ENCODE data around the gene CSF3R. TPM values are rescaled to one million over a fixed set of nuclear protein-coding genes. Genes with fewer than 3 reads are reported as not detected.

CSF3R gene
- polyA plus RNA-seq, 3 donors: 270 to 1,537 (median 447) TPM

DNA sequence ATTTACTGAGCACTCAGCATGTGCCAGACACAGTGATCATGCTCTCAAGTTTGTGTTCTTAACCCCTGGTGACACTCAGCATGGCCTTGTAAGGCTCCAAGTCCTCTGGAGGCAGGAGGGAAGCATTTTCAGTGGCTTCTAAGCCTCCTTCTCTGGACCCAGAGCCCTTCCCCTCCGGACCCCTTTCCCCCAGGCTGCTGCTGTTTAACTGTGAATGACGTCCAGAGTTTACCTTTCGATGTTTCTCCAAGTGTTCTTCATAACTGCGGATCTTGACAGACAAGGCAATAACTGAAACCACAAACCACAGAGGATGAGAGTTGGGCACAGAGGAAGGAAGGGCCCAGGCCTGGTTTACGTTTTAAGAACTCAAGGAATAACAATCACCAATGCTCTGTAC is 25.0 kb downstream of the CSF3R start:
- H2AFZ ChIP-seq (ENCODE audit: insufficient read depth, low read depth, low read length, poor library complexity, severe bottlenecking): no peak overlapping the region
- intact Hi-C loops (cut with micrococcal nuclease): no loop called here
- H4K20me1 ChIP-seq (ENCODE audit: insufficient read depth, low read length): peaks cover 4% of the 10 kb centered on the region
- peaks cover 28 to 33% of the 10 kb centered on the region in 2 donors for H3K4me1 ChIP-seq (ENCODE audit: control insufficient read depth in 1 of 2, insufficient read depth in 2 of 2, low read length in 2 of 2)
- peak overlapping the region; percentile 61 for H3K4me2 ChIP-seq (replicated peaks; ENCODE audit: extremely low read depth, low read length, poor library complexity, severe bottlenecking)
- H3K9ac ChIP-seq (ENCODE audit: insufficient read depth, low read length, poor library complexity, severe bottlenecking): no peak overlapping the region
- Mint-ChIP-seq H3K36me3 (peaks cover 63 to 73% of the 10 kb centered on the region in 2 donors), H3K4me3 (peak overlapping the region; percentile 55 to 81), H3K27ac (peak overlapping the region in 4 of 7 donors; percentile 68 to 89 (median 80)), H3K27me3 (ENCODE audit: low read depth in 3 of 3) (peaks cover 2 to 17% (median 3%) of the 10 kb centered on the region in 3 donors), H3K9me3 (peaks cover 0 to 3% (median 0%) of the 10 kb centered on the region in 7 donors), H3K4me1 (peaks cover 28% of the 10 kb centered on the region)
- no peaks in the 10 kb centered on the region for H3K9me3 ChIP-seq (replicated peaks in 1 of 2; ENCODE audit: control insufficient read depth in 1 of 2, insufficient read depth in 1 of 2, low read length in 2 of 2)
- no peaks in the 10 kb centered on the region for H3K79me2 ChIP-seq (ENCODE audit: insufficient read depth, low read length)
- no CpG with 5 or more reads among the region's 5 CpGs for WGBS (ENCODE audit: insufficient coverage)
- peak in 2 of 3 donors; percentile 32 to 33 for DNase-seq
- peak overlapping the region in 1 of 2 donors; percentile 47 for H3K27ac ChIP-seq (ENCODE audit: low read depth in 1 of 2, low read length in 2 of 2)
- TF ChIP-seq, protein P1, sequence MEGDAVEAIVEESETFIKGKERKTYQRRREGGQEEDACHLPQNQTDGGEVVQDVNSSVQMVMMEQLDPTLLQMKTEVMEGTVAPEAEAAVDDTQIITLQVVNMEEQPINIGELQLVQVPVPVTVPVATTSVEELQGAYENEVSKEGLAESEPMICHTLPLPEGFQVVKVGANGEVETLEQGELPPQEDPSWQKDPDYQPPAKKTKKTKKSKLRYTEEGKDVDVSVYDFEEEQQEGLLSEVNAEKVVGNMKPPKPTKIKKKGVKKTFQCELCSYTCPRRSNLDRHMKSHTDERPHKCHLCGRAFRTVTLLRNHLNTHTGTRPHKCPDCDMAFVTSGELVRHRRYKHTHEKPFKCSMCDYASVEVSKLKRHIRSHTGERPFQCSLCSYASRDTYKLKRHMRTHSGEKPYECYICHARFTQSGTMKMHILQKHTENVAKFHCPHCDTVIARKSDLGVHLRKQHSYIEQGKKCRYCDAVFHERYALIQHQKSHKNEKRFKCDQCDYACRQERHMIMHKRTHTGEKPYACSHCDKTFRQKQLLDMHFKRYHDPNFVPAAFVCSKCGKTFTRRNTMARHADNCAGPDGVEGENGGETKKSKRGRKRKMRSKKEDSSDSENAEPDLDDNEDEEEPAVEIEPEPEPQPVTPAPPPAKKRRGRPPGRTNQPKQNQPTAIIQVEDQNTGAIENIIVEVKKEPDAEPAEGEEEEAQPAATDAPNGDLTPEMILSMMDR (IDR thresholded peaks at IDR 0.05): no peak
- H3K4me3 ChIP-seq (replicated peaks in 1 of 3; ENCODE audit: low read depth in 2 of 3, low read length in 3 of 3): peak overlapping the region in 1 of 3 experiments; percentile 44
- peaks cover 36 to 63% of the 10 kb centered on the region in 2 donors for H3K36me3 ChIP-seq (replicated peaks in 1 of 2; ENCODE audit: control insufficient read depth in 1 of 2, insufficient read depth in 2 of 2, low read length in 2 of 2)
- H3K27me3 ChIP-seq (ENCODE audit: control insufficient read depth in 2 of 2, insufficient read depth in 2 of 2, low read length in 2 of 2): no peaks in the 10 kb centered on the region

DNA sequence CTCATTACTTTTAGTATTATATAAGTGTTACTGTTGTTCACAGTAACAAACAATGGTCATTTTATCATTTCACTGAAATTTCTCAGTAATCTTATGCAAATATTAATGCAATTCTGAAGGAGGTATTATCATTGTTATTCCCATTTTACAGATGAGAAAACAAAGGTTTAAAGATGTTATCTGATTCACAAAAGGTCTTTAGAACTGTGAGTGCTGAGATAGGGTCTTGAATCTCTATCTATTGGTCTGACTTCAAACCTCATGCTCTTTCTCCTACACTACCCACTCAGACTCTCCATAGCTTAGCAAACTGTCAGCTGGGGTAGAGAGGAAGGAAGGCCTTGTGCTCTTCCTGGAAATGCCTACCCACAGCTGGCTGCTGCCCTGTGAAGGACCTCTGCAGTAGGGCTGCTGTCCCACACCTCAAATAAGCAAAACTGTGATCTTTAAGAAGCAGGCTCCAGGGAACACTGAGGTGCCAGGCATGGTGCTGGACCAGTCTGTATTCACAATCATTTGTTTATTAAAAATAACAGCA is 26.3 kb downstream of the CSF3R start:
- Histone ChIP-seq H3K9me3 (replicated peaks in 1 of 2; ENCODE audit: control insufficient read depth in 1 of 2, insufficient read depth in 1 of 2, low read length in 2 of 2) (no peaks in the 10 kb centered on the region), H3K9ac (ENCODE audit: insufficient read depth, low read length, poor library complexity, severe bottlenecking) (no peak overlapping the region), H3K4me1 (ENCODE audit: control insufficient read depth in 1 of 2, insufficient read depth in 2 of 2, low read length in 2 of 2) (peaks cover 29 to 35% of the 10 kb centered on the region in 2 donors), H3K36me3 (replicated peaks in 1 of 2; ENCODE audit: control insufficient read depth in 1 of 2, insufficient read depth in 2 of 2, low read length in 2 of 2) (peaks cover 32 to 52% of the 10 kb centered on the region in 2 donors), H4K20me1 (ENCODE audit: insufficient read depth, low read length) (peaks cover 4% of the 10 kb centered on the region), H2AFZ (ENCODE audit: insufficient read depth, low read depth, low read length, poor library complexity, severe bottlenecking) (no peak overlapping the region), H3K4me2 (replicated peaks; ENCODE audit: extremely low read depth, low read length, poor library complexity, severe bottlenecking) (no peak overlapping the region), H3K79me2 (ENCODE audit: insufficient read depth, low read length) (no peaks in the 10 kb centered on the region), H3K27ac (ENCODE audit: low read depth in 1 of 2, low read length in 2 of 2) (no peak overlapping the region), H3K4me3 (replicated peaks in 1 of 3; ENCODE audit: low read depth in 2 of 3, low read length in 3 of 3) (no peak overlapping the region), H3K27me3 (ENCODE audit: control insufficient read depth in 2 of 2, insufficient read depth in 2 of 2, low read length in 2 of 2) (no peaks in the 10 kb centered on the region)
- peak overlapping the region in 1 of 2 donors; percentile 30 for H3K4me3 Mint-ChIP-seq
- peaks cover 53 to 67% of the 10 kb centered on the region in 2 donors for H3K36me3 Mint-ChIP-seq
- intact Hi-C loops (cut with micrococcal nuclease): no loop called here
- H3K27ac Mint-ChIP-seq: no peak overlapping the region
- DNase-seq: no peak
- H3K4me1 Mint-ChIP-seq: peaks cover 31% of the 10 kb centered on the region
- peaks cover 2 to 18% (median 3%) of the 10 kb centered on the region in 3 donors for H3K27me3 Mint-ChIP-seq (ENCODE audit: low read depth in 3 of 3)
- H3K9me3 Mint-ChIP-seq: peaks cover 0 to 3% (median 0%) of the 10 kb centered on the region in 7 donors
- TF ChIP-seq, protein P1 (IDR thresholded peaks at IDR 0.05): no peak
